DOHH2 (cell line): ENCODE measurements around the gene CALU.

Experiments used
- H3F3A ChIP-seq: fragments of 200-600 bp; sonication (generic), shearing (Covaris generic); 2 replicates; pipeline ENCODE4 v1.6.0; 2016; ENCODE audit warnings: antibody characterized with exemption, mild to moderate bottlenecking; ENCODE audit not compliant: control insufficient read depth, insufficient read depth
- H3K27ac ChIP-seq: fragments of 200-600 bp; sonication (generic); 2 replicates; pipeline ENCODE4 v1.5.1; 2014; ENCODE audit warnings: low read depth, mild to moderate bottlenecking, low read length, moderate library complexity
- H3K27me3 ChIP-seq: fragments of 200-600 bp; sonication (generic); 2 replicates; pipeline ENCODE4 v1.6.1; 2014; ENCODE audit warnings: mild to moderate bottlenecking, low read length, mixed read lengths; ENCODE audit not compliant: control insufficient read depth
- H3K36me3 ChIP-seq: fragments of 200-600 bp; sonication (generic); 2 replicates; pipeline ENCODE4 v1.6.1; 2014; ENCODE audit warnings: mild to moderate bottlenecking, low read length, moderate library complexity, mixed read lengths; ENCODE audit not compliant: control insufficient read depth
- H3K4me1 ChIP-seq: fragments of 200-600 bp; sonication (generic); 2 replicates; pipeline ENCODE4 v1.6.1; 2014; ENCODE audit warnings: mild to moderate bottlenecking, low read length, mixed read lengths; ENCODE audit not compliant: control insufficient read depth
- H3K4me2 ChIP-seq: fragments of 200-600 bp; sonication (generic); 2 replicates; pipeline ENCODE4 v1.6.0; 2014; ENCODE audit warnings: mild to moderate bottlenecking, low read length, moderate library complexity
- H3K4me3 ChIP-seq: fragments of 200-600 bp; sonication (generic); 2 replicates; pipeline ENCODE4 v1.5.1; 2014; ENCODE audit warnings: mild to moderate bottlenecking, low read length, mixed read lengths
- H3K79me2 ChIP-seq: fragments of 200-600 bp; sonication (generic); 2 replicates; pipeline ENCODE4 v1.6.1; 2014; ENCODE audit warnings: mild to moderate bottlenecking, low read length, mixed read lengths; ENCODE audit not compliant: control insufficient read depth
- H3K9me2 ChIP-seq: fragments of 200-600 bp; sonication (generic); replicated peaks from 2 replicates; pipeline ENCODE4 v1.6.1; 2014; ENCODE audit warnings: mild to moderate bottlenecking, low read length, mixed read lengths; ENCODE audit not compliant: control insufficient read depth
- H3K9me3 ChIP-seq: fragments of 200-600 bp; sonication (generic); 2 replicates; pipeline ENCODE4 v1.6.1; 2014; ENCODE audit warnings: antibody characterized with exemption, low read length, mixed read lengths; ENCODE audit not compliant: control insufficient read depth, insufficient read depth
- H4K20me1 ChIP-seq: fragments of 200-600 bp; sonication (generic); 2 replicates; pipeline ENCODE4 v1.6.0; 2014; ENCODE audit warnings: low read depth, mild to moderate bottlenecking, antibody characterized with exemption, low read length, moderate library complexity; ENCODE audit not compliant: control insufficient read depth, insufficient read depth
- EZH2phosphoT487 ChIP-seq: fragments of 200-600 bp; sonication (generic); IDR thresholded peaks from 2 replicates; pipeline ENCODE4 v1.6.1; 2017; ENCODE audit warnings: borderline replicate concordance, mild to moderate bottlenecking, antibody characterized with exemption, low read length, moderate library complexity, mixed read lengths
- TF ChIP-seq, protein P1 (sequence below): fragments of 200-600 bp; sonication (generic); IDR thresholded peaks from one replicate; pipeline ENCODE4 v1.5.1; 2014; ENCODE audit warnings: antibody characterized with exemption, mild to moderate bottlenecking, low read depth, low read length; ENCODE audit not compliant: poor library complexity, severe bottlenecking

CALU gene

GRCh38 chr7:128743112-128743772 lies 4.1 kb downstream of the CALU start:
- Histone ChIP-seq H3K4me2 (no peak overlapping the region), H3K4me3 (no peak overlapping the region), H3K79me2 (peaks cover 95% of the 10 kb centered on the region), H3K9me3 (no peaks in the 10 kb centered on the region), H3K9me2 (no peaks in the 10 kb centered on the region), H3K36me3 (peaks cover 58% of the 10 kb centered on the region), H3K27me3 (no peaks in the 10 kb centered on the region), H3K27ac (no peak overlapping the region), H3K4me1 (peaks cover 29% of the 10 kb centered on the region), H4K20me1 (peaks cover 39% of the 10 kb centered on the region), H3F3A (0 out of 2 replicates have a peak, but pooled peaks cover 1% of the 10 kb centered on the region)
- TF ChIP-seq, protein P1, sequence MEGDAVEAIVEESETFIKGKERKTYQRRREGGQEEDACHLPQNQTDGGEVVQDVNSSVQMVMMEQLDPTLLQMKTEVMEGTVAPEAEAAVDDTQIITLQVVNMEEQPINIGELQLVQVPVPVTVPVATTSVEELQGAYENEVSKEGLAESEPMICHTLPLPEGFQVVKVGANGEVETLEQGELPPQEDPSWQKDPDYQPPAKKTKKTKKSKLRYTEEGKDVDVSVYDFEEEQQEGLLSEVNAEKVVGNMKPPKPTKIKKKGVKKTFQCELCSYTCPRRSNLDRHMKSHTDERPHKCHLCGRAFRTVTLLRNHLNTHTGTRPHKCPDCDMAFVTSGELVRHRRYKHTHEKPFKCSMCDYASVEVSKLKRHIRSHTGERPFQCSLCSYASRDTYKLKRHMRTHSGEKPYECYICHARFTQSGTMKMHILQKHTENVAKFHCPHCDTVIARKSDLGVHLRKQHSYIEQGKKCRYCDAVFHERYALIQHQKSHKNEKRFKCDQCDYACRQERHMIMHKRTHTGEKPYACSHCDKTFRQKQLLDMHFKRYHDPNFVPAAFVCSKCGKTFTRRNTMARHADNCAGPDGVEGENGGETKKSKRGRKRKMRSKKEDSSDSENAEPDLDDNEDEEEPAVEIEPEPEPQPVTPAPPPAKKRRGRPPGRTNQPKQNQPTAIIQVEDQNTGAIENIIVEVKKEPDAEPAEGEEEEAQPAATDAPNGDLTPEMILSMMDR, result no peak
- no peak for TF ChIP-seq EZH2phosphoT487

- no peaks in the 10 kb centered on the region for H3F3A ChIP-seq
- H3K27me3 ChIP-seq, result no peaks in the 10 kb centered on the region
- H3K27ac ChIP-seq, result no peak overlapping the region
- H3K4me3 ChIP-seq, result no peak overlapping the region
- H3K9me3 ChIP-seq, result no peaks in the 10 kb centered on the region
- H4K20me1 ChIP-seq, result peaks cover 42% of the 10 kb centered on the region
- no peaks in the 10 kb centered on the region for H3K9me2 ChIP-seq
- H3K4me1 ChIP-seq, result peaks cover 21% of the 10 kb centered on the region
- H3K36me3 ChIP-seq, result peaks cover 68% of the 10 kb centered on the region
- TF ChIP-seq EZH2phosphoT487, result no peak
- TF ChIP-seq, protein P1, result no peak
- 0 out of 2 replicates have a peak overlapping the region, but pooled peaks have one; percentile 0 for H3K4me2 ChIP-seq
- H3K79me2 ChIP-seq, result peaks cover 100% of the 10 kb centered on the region
These were observed 5.3 kb downstream of the CALU start for GRCh38 chr7:128744366-128744905.

DNA sequence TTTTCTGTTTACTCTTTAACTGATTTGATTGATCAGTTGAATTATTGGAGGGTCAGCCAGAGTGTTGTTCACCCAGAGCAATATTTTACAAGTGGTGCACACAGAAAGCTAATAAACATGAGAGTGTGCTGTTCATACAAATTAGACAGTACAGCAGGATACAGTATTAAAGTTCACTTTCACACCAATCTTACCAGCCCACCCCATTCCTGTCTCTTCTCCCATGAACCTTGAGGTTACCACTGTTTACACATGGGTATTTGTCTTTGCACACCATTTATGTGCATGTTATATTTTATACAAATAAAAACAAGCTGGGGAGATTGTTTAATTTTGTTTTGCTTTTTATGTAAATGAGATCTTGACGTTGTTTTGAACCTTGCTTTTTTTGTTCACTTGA lies 6.5 kb downstream of the CALU start:
- H3K4me1 ChIP-seq, result peaks cover 13% of the 10 kb centered on the region
- no peaks in the 10 kb centered on the region for H3K27me3 ChIP-seq
- H3K36me3 ChIP-seq, result peaks cover 75% of the 10 kb centered on the region
- H3K4me3 ChIP-seq, result no peak overlapping the region
- no peaks in the 10 kb centered on the region for H3F3A ChIP-seq
- H3K9me2 ChIP-seq, result no peaks in the 10 kb centered on the region
- H3K4me2 ChIP-seq, result no peak overlapping the region
- TF ChIP-seq EZH2phosphoT487, result no peak
- TF ChIP-seq, protein P1, result no peak
- H3K27ac ChIP-seq, result no peak overlapping the region
- no peaks in the 10 kb centered on the region for H3K9me3 ChIP-seq
- H4K20me1 ChIP-seq, result peaks cover 35% of the 10 kb centered on the region
- H3K79me2 ChIP-seq, result peaks cover 97% of the 10 kb centered on the region
